Activated T-cell treated with anti-CD3 and anti-CD28 coated beads for 1 hour (primary cell): ENCODE results near the gene LTB4R.
"Not testable (repeated sequence)": the region's sequence is repeated elsewhere in the genome, so short reads cannot be mapped to it uniquely, and the experiment has no call there.

Experiments
- DNase-seq: peaks from one replicate; pipeline ENCODE4 v3.0.0-alpha.2; 2020; ENCODE audit warnings: low read depth

Gene LTB4R

DNA sequence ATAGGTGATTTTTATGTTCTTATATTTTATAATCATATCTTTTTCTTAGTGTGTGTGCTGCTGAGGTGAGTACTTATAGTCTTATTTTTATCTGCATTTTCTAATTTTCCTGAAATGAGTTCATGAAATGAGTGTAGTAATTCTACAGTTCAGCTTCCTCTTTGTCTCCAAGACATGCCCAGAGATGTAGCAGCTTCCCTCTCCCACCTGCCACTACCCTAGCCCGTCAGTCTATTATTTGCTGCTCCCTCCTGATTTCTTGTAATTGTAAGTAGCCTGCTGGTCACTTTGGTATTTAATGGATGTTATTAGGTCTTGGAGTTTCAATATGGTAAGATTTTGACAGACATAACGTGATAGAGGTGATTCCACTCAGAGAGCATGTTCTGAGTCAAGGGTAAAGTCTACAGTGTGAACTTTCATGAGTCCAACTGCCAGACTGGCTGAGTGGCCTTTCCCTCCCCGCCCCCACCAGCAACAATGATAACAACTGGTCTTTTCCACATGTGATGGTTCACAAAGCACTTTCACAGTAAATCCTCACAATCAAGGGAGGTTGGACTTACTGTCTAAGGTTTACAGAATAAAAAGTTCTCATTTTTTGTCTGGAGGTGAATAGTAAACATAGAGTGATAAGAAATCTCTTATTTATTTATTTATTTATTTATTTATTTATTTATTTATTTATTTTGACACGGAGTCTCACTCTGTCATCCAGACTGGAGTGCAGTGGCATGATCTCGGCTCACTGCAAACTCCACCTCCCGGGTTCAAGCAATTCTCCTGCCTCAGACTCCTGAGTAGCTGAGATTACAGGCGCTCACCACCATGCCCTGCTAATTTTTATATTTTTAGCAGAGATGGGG is 32.7 kb downstream of the LTB4R start:
- DNase-seq, result no peak

DNA sequence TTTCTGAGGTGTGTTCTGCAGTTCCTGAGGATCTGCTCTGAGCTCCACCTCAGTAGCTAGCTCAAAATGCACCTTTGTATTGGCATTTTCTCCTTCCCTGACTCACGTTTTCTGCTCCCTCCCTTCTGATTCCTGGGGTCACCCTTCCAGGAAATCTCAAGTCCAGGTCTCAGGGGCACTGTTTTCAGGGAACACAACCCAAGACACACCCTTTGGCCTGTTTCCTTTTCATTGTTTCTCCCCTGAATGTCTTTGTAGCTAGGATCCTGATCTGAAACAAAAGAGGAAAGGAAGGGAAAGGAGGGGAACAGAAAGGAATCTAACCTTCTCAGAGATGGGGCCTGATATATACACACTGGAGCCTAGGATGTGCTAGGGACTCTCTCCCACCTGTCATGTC is 35.8 kb downstream of the LTB4R start:
- no peak for DNase-seq

DNA sequence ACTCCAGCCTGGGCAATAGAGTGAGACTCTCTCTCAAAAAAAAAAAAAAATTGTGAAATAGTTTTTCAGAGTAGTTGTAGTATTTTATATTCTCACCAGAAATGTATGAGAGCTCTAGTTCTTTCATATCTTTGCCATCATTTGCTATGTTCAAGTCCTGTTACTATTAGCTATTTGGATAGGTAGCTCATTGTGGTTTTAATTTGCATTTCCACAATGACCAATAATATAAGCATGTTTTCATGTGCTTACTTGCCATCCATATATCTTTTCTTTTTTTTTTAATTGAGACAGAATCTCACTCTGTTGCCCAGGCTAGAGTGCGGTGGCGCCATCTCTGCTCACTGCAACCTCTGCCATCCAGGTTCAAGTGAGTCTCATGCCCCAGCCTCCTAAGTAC is 36.9 kb downstream of the LTB4R start:
- no peak for DNase-seq

DNA sequence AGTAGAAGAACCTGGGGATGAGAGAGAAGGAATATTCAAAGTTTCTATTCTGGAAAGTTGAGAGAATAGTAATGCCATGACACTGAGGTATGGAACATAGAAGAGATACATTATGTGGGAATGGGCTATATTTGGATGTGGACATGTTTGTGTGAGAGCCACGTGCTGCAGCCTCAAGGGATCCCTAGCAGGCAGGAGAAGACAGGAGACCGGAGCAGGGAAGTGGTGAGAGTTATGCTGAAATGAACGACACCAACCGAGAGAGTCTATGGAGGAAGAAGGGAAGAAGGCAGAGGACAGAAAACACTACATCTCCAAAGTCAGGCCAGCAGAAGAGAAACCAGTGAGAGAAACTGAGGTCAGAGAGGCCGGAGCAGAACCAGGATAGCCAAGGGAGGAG is 38.4 kb downstream of the LTB4R start:
- DNase-seq, result no peak

DNA sequence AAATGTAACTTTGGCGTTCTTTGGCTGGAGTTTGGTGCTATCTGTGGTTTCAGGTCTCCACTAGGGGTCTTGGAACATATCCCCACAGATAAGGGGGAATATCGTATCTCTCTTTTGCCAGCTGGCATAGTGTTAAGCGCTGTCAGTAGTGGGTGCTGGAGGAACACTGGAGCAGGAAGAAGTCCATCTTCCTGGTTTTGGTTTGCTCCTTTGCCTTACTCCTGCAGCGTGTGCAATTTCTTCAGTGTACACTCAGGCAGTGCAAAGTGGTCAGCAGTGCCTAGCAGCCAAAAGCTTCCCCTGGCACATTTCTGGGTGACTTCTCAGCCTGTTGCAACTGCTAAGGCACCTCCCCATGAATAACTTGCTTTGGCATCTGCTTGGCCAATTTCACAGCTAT is 40.2 kb downstream of the LTB4R start:
- DNase-seq, result no peak

DNA sequence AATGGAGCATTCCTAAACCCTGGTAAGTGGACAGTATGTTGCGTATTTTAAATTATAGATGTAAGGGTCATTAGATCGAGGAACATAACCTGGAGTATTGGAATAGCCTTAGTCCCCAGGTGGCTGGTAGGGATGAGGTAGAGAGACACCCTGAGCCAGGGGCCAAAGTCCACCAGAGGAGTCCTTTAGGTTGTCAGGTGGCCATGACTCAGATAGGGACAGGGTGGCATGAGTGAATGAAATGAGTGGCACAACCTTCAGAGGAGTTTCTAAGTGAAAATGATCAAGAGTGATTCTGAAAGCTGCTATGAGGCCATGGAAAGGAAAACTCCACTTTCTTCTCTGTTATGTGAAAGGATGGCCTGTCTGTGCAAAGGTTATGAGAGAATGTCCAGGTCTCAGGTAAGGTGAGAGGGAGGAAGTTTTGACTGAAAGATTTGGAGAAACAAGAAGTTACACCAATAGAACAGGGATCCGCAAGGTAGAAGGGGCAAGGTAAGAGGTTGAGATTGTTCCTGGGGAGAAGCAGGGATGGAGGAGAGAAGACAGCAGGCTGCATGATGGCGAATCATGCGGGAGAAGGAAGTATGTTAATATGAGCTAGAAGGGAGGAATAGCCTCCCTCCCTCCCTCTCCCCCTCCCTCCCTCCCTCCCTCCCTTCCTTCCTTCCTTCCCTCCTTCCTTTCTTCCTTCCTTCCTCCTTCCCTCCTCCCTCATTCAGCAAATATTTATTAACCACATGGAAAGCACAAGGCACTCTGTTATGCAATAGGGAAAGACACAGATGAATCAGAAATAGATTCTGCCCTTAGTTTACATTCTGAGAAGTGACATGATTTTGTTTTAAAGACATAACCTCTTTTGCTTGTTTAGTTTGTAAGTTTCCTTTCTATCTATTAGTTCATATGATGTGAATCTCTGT is 42.5 kb downstream of the LTB4R start:
- no peak for DNase-seq

DNA sequence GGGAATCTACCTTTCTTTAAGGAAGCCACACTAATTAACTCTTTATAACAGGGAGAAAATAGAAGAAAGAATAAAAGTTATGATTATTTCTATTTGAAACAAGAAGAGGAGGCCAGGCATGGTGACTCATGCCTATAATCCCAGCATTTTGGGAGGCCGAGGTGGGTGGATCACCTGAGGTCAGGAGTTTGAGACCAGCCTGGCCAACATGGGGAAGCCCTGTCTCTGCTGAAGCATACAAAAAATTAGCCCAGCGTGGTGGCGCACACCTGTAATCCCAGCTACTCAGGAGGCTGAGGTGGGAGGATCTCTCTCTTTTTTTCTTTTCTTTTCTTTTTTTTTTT is 43.2 kb downstream of the LTB4R start:
- not testable (repeated sequence) for DNase-seq

DNA sequence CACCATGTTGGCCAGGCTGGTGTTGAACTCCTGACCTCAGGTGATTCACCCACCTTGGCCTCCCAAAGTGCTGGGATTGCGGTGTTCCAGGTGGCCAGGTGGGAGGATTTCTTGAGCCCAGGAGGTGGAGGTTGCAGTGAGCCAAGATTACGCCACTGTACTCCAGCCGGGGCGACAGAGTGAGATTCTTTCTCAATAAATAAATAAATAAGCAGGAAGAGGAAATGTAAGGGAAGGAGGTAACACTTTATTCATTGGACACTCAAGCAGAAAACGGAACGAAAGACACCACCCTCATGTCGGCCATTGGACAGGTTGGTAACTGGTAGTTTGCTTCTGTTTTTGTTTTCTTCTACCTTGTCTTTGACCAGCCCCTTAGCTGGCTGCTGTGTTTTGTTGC is 43.7 kb downstream of the LTB4R start:
- DNase-seq, result no peak

DNA sequence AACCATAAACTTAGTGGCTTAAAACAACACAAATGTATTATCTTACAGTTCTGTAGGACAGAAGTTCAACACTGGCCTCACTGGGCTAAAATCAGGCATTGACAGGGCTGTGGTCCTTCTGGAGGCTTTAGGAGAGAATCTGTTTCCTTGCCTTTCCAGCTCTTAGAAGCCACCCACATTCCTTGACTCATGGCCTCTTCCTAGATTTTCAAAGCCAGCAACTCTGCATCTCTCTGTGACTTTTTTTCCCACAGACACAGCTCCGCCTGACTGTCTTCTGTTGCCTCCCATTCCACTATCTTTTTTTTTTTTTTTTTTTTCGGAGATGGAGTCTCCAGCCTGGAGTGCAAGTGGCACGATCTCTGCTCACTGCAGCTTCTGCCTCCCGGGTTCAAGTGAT is 44.9 kb downstream of the LTB4R start:
- DNase-seq, result no peak

DNA sequence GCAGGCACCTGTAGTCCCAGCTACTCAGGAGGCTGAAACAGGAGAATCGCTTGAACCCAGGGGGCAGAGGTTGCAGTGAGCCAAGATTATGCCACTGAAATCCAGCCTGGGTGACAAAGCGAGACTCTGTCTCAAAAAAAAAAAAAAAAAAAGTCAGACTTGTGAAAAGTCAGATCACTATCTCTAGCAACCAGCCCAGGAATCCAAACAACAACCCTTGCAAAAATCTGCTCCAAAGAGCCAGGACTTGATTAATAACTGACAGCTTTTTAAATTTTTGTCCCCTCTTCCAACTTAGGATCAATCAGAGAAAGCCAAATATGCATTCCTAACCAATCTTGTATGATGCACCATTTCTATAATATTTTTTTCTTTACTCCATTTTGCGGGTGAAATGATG is 49.0 kb downstream of the LTB4R start:
- no peak for DNase-seq

DNA sequence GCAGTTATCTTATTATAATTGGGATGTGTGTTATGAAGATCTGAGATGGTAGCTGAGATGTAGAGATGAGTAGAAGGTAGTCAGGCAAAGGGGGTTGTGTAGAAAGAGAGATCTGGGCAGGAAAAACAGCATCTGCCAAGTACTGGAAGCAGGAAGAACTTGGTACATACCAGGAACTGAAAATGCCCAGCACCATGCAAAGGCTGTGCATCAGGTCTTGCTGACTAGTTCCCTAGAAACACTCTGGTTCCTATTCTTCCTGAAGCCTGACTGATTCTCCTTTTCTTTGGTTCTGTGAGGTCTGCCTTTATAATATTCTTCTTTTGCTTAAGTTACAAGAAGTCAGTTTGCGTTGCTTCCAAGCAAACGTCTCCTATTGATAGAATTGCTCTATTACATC is 50.0 kb downstream of the LTB4R start:
- no peak for DNase-seq

DNA sequence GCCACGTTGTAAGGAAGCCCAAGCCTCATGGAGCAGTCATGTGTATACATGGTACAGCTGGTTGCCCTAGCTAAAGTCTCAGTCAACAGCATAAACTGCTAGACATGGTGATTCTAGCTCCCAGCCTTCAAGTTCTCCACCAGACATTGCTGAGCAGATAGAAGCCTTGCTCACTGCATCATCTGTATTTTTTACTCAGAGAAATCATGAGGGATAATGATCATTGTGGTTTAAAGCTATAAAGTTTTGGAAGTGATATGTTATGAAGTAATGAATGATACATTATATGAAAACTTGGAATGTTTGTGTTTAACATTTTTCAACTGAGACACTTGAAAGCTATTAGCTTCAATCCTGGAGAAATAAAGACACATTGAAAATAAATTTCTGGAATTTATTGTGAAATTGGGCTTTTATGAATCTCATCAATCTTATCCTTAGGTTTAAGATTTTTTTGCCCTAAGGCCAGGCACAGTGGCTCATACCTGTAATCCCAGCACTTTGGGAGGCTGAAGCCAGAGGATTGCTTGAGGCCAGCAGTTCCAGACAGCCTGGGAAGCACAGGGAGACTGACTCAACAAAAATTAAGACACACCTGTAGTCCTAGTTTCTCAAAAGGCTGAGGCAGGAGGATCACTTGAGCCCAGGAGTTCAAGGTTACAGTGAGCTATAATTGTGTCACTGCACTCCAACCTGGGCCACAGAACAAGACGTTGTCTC is 51.1 kb downstream of the LTB4R start:
- no peak for DNase-seq

DNA sequence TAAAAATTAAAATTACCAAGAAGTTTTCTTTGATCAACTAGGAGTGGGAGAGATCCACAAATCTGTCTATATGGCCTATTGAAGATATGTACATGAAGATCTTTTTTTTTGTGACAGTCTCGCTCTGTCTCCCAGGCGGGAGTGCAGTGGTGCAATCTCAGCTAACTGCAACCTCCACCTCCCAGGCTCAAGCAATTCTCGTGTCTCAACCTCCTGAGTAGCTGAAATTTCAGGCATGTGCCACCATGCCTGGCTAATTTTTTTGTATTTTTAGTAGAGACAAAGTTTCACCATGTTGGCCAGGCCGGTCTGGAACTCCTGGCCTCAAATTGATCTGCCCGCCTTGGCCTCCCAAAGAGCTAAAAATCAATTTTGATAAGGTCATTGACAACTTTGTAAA is 52.1 kb downstream of the LTB4R start:
- DNase-seq, result no peak

DNA sequence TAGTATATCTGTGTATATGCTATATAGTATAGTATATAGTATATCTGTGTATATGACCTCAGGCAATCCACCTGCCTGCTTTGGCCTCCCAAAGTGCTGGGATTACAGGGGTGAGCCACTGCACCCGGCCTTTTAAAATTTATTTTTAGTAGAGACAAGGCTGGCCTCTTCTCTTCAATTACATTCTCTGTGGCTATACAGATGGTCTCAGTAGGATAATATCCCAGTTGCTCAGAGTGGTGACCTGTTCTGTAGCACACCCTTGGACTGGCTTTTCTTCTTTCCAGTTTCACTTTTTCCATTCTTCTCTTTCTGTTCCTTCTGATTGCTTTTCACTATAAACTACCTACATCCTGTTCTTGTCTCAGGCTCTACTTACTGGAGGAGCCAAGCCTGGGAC is 53.5 kb downstream of the LTB4R start:
- DNase-seq, result no peak

DNA sequence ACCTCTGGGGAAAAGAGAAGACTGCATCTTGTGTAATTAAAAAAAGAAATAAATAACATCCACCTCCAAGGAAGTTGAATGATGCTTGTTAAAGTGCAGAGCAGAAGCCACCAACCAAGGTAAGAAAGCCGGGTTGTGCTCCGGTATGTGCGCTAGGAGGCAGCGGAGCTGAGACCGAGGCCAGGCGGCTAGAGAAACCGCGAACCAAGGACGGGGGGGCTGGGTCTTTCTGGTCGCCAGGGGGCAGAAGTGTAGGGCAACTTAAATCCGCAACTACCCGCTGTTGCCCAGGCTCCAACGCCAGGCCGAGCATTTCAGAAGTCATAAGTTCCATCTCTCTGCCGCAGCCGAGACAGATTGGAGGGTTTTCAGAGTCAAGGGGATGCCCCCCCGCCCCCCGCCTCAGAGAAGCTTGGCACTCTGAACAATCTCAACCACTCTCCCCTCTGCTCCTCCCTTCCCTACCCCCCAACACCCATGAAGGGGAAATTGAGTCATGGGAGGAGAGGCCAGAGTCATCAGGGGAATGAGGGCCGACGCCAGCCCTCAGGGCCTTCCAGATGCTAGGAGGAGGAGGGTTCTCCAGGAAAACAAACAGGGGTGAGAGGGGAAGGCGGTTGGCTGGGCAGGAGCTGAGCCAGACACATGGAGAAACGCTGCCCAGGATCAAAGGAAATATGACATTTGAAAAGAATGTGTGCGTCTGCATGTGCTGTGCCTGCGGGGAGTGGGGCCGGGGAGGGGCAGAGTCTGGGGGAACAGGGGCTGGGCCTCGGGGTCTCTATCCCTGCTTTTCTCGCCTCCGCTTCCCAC is 54.5 kb downstream of the LTB4R start:
- peak; percentile 47 for DNase-seq

DNA sequence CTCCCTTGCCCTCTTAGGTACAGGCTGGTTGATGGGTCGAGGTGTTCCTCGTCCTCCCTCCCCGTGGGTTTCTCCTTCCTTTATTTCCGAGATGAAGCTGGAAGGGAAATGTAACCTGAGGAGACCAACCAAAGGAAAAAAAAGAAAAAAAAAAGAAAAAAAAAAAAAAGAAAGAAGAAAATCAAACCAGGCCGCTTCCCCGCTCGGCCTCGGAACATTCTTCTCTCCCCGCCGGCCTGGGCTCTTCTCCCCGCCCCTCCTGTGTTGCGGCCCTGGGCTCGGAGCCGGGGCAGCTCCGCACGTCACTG is 55.1 kb downstream of the LTB4R start:
- DNase-seq, result no peak

DNA sequence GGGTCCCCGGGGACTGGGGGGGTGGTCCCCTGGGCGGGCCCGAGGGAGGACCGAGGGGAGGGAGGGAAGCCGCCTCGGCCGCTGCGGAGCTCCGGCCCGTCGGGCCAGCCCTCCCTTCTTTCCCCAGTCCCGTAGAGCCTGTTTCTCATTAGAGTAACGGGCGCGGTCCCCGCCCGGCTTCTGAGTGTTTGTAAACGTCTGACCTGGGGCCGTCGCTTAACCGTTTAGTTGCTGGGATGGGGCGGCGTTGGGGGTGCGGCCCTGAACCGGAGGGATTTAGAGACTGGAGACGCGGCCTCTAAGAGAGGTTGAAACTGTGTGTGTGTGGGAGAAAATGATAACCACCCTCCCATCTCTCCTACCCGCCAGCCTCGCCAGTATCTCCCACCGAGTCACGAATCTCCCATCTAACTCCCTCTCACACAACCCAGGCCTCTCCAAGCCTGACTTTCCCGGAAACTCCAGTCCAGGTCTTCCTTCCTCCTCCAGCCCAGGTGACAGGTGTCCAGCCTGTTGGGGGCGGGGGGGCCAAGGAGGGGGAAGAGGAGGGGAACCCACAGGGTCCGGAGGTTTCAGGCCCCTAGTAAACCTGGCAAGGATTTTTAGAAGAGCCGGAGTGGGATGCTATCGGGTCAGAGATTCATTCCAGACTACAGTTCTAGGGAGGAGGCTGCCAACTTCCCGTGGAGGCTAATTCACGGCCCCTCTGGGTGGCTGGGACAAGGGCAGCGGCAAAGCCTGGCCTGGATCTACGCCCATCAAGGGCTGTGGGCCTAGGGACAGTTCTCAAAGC is 55.6 kb downstream of the LTB4R start:
- DNase-seq, result no peak
